ENCODE measurements around the gene NAGLU. TPM values are rescaled to one million over a fixed set of nuclear protein-coding genes. Genes with fewer than 3 reads are reported as not detected.

The NAGLU gene
- total RNA-seq, 5 donors from 2014 or later (not counting 1 experiment from before 2014, with no cell fraction given), result 13.2 to 35.1 (median 28.8) TPM

DNA sequence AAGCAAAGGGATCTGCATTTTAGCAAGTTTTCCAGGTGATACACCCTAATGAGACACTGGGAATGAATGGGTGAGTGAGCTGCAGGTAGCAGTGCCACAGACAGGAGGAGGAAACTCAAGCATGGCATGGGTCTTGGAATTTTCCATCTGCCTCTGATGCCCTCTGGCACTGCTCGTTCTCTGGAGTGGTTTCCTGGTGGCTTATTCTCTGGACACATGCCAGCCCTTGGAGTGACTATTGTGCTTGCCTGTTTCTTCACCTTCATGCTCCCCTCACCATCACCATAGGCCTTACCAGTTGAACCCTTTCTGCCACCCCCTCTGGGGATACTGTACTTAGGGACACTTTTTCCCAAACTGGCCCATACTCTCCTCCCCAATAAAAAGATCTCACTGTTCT is 27.5 kb downstream of the NAGLU start:
- ChIA-PET CTCF (no interaction called here), POLR2A (no interaction called here)
- WGBS (ENCODE audit: insufficient coverage), result 80% methylated on average over 1 of the region's 1 CpG

DNA sequence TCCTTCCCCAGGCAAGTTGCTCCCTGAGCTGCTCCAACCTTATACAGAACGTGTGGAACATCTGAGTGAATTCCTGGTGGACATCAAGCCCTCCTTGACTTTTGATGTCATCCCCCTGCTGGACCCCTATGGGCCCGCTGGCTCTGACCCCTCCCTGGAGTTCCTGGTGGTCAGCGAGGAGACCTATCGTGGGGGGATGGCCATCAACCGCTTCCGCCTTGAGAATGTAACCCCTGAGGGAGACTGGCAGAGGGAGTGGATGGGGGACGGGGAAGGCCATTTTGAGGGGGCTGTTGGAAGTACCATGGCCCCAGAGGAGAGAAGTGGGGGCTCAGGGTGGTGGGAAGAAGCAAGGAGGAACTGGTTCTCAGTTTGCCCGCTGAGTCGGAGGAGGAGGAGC is 27.9 kb downstream of the NAGLU start:
- DNase-seq, result no peak
- Mint-ChIP-seq H3K27ac (peak overlapping the region; percentile 59 to 71), H3K36me3 (peaks cover 9% of the 10 kb centered on the region), H3K9me3 (no peaks in the 10 kb centered on the region), H3K4me3 (peak overlapping the region; percentile 68 to 88 (median 87)), H3K27me3 (no peaks in the 10 kb centered on the region), H3K4me1 (peaks cover 22 to 55% (median 51%) of the 10 kb centered on the region in 3 donors)
- WGBS (ENCODE audit: insufficient coverage), result 87% methylated on average over 7 of the region's 9 CpGs
- Histone ChIP-seq H3K27ac (ENCODE audit: low read length) (no peak overlapping the region), H3K36me3 (ENCODE audit: control insufficient read depth in 2 of 2, extremely low read depth in 1 of 2, insufficient read depth in 1 of 2, low read length in 1 of 2) (peaks cover 8 to 38% of the 10 kb centered on the region in 2 donors), H3K9me3 (no peaks in the 10 kb centered on the region), H3K27me3 (replicated peaks in 1 of 2; ENCODE audit: control insufficient read depth in 2 of 2, extremely low read depth in 1 of 2, insufficient read depth in 2 of 2, low read length in 1 of 2) (no peaks in the 10 kb centered on the region), H3K4me3 (ENCODE audit: control insufficient read depth in 1 of 2, extremely low read depth in 1 of 2, low read length in 1 of 2) (no peak overlapping the region), H3K4me1 (ENCODE audit: control insufficient read depth in 1 of 2, extremely low read depth in 1 of 2, insufficient read depth in 2 of 2, low read length in 2 of 2) (peaks cover 18 to 70% of the 10 kb centered on the region in 2 experiments)
- no peak for ATAC-seq (replicated peaks in 1 of 4)
- ChIA-PET POLR2A (interaction anchor here in 1 of 2 donors (0.5 kb wide), 1 partner anchor 205 kb away, joined by 4 read pairs; no protein-coding TSS in a partner anchor), CTCF (no interaction called here)

More for the DNA sequence above, 27.5 kb downstream of the NAGLU start:
- DNase-seq (no peak), ATAC-seq (replicated peaks in 1 of 4) (no peak)
- Histone ChIP-seq H3K4me1 (ENCODE audit: control insufficient read depth in 1 of 2, extremely low read depth in 1 of 2, insufficient read depth in 2 of 2, low read length in 2 of 2) (peaks cover 18 to 67% of the 10 kb centered on the region in 2 experiments), H3K4me3 (ENCODE audit: control insufficient read depth in 1 of 2, extremely low read depth in 1 of 2, low read length in 1 of 2) (no peak overlapping the region), H3K36me3 (ENCODE audit: control insufficient read depth in 2 of 2, extremely low read depth in 1 of 2, insufficient read depth in 1 of 2, low read length in 1 of 2) (peaks cover 7 to 34% of the 10 kb centered on the region in 2 donors), H3K27ac (ENCODE audit: low read length) (no peak overlapping the region), H3K9me3 (no peaks in the 10 kb centered on the region), H3K27me3 (replicated peaks in 1 of 2; ENCODE audit: control insufficient read depth in 2 of 2, extremely low read depth in 1 of 2, insufficient read depth in 2 of 2, low read length in 1 of 2) (no peaks in the 10 kb centered on the region)
- Mint-ChIP-seq H3K4me3 (peak overlapping the region; percentile 68 to 88 (median 87)), H3K27ac (peak overlapping the region; percentile 59 to 71), H3K4me1 (peaks cover 22 to 51% (median 49%) of the 10 kb centered on the region in 3 donors), H3K9me3 (no peaks in the 10 kb centered on the region), H3K36me3 (peaks cover 7% of the 10 kb centered on the region), H3K27me3 (no peaks in the 10 kb centered on the region)

GRCh38 chr17:42564815-42565522 is 28.9 kb downstream of the NAGLU start:
- Mint-ChIP-seq H3K36me3 (peaks cover 12% of the 10 kb centered on the region), H3K27me3 (no peaks in the 10 kb centered on the region), H3K4me3 (peak overlapping the region in 1 of 3 donors; percentile 87), H3K9me3 (no peaks in the 10 kb centered on the region), H3K4me1 (peaks cover 22 to 61% (median 58%) of the 10 kb centered on the region in 3 donors), H3K27ac (no peak overlapping the region)
- DNase-seq (no peak), ATAC-seq (replicated peaks in 1 of 4) (no peak)
- Histone ChIP-seq H3K36me3 (ENCODE audit: control insufficient read depth in 2 of 2, extremely low read depth in 1 of 2, insufficient read depth in 1 of 2, low read length in 1 of 2) (peaks cover 12 to 48% of the 10 kb centered on the region in 2 donors), H3K4me1 (ENCODE audit: control insufficient read depth in 1 of 2, extremely low read depth in 1 of 2, insufficient read depth in 2 of 2, low read length in 2 of 2) (peaks cover 18 to 74% of the 10 kb centered on the region in 2 experiments), H3K27ac (ENCODE audit: low read length) (no peak overlapping the region), H3K27me3 (replicated peaks in 1 of 2; ENCODE audit: control insufficient read depth in 2 of 2, extremely low read depth in 1 of 2, insufficient read depth in 2 of 2, low read length in 1 of 2) (no peaks in the 10 kb centered on the region), H3K9me3 (no peaks in the 10 kb centered on the region), H3K4me3 (ENCODE audit: control insufficient read depth in 1 of 2, extremely low read depth in 1 of 2, low read length in 1 of 2) (no peak overlapping the region)
- ChIA-PET POLR2A (interaction anchor here in 1 of 2 donors (0.6 kb wide), 1 partner anchor 36 kb away, joined by 8 read pairs; no protein-coding TSS in a partner anchor), CTCF (interaction anchor here in 1 of 2 donors (0.8 kb wide), 1 partner anchor 13 kb away, joined by 4 read pairs; the partner anchor contains the start of gene PSMC3IP)
- 95% methylated on average over 7 of the region's 15 CpGs for WGBS (ENCODE audit: insufficient coverage)

GRCh38 chr17:42565523-42566214 is 29.6 kb downstream of the NAGLU start:
- 92% methylated on average over 8 of the region's 16 CpGs for WGBS (ENCODE audit: insufficient coverage)
- Mint-ChIP-seq H3K4me1 (peaks cover 22 to 59% (median 55%) of the 10 kb centered on the region in 3 donors), H3K9me3 (no peaks in the 10 kb centered on the region), H3K36me3 (peaks cover 15% of the 10 kb centered on the region), H3K4me3 (peak overlapping the region in 1 of 3 donors; percentile 81), H3K27me3 (no peaks in the 10 kb centered on the region), H3K27ac (peak overlapping the region in 1 of 2 donors; percentile 94)
- no peaks in the 10 kb centered on the region for H3K27me3 ChIP-seq (replicated peaks in 1 of 2; ENCODE audit: control insufficient read depth in 2 of 2, extremely low read depth in 1 of 2, insufficient read depth in 2 of 2, low read length in 1 of 2)
- peaks cover 15 to 53% of the 10 kb centered on the region in 2 donors for H3K36me3 ChIP-seq (ENCODE audit: control insufficient read depth in 2 of 2, extremely low read depth in 1 of 2, insufficient read depth in 1 of 2, low read length in 1 of 2)
- ChIA-PET CTCF (interaction anchor here in 1 of 2 donors (0.7 kb wide), 1 partner anchor 11 kb away, joined by 3 read pairs; the partner anchor contains the start of gene PSMC3IP), POLR2A (interaction anchor here in 1 of 2 donors (0.5 kb wide), 1 partner anchor 39 kb away, joined by 4 read pairs; no protein-coding TSS in a partner anchor)
- H3K4me3 ChIP-seq (ENCODE audit: control insufficient read depth in 1 of 2, extremely low read depth in 1 of 2, low read length in 1 of 2), result no peak overlapping the region
- no peaks in the 10 kb centered on the region for H3K9me3 ChIP-seq
- H3K4me1 ChIP-seq (ENCODE audit: control insufficient read depth in 1 of 2, extremely low read depth in 1 of 2, insufficient read depth in 2 of 2, low read length in 2 of 2), result peaks cover 18 to 74% of the 10 kb centered on the region in 2 experiments
- H3K27ac ChIP-seq (ENCODE audit: low read length), result peak overlapping the region; percentile 86
- DNase-seq (no peak), ATAC-seq (replicated peaks in 1 of 4) (no peak)

DNA sequence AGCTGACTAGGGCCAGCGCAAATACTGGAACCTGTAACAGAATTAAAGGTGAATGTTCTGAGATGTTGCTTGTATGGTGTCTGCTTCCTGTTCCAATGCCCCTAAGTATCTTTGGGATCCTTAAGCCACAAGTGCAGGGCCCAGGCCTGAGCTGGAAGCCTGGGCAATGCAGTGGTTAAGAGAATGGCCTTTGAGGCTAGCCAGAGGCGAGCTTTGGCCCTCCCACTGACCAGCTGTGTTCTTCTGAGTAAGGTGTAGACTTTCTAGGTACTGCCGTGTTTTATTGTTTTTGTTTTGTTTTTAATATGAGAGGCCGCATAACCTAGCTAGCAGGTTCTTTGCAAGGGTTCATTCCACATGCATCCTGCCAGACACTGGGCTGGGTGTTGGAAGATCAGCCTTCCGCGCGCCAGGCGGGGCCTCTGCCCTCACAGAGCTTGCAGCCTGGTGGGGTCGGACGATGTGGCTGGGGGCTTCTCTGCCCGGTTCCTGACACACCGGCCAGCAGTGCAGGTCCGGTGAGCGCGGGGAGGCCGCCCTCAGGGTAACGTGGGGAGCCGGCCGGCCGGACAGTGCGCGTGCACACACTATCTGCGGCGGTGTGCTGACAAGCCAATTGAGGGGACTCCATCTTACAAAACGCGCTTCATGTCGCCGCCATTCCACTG is 30.3 kb downstream of the NAGLU start:
- 47% methylated on average over 27 of the region's 28 CpGs for WGBS (ENCODE audit: insufficient coverage)
- peak overlapping the region; percentile 86 for H3K27ac ChIP-seq (ENCODE audit: low read length)
- peaks cover 22% of the 10 kb centered on the region for H3K36me3 Mint-ChIP-seq
- no peaks in the 10 kb centered on the region for H3K9me3 ChIP-seq
- H3K4me3 Mint-ChIP-seq, result peak overlapping the region; percentile 81 to 91 (median 90)
- DNase-seq (no peak), ATAC-seq (replicated peaks in 1 of 4) (no peak)
- peak overlapping the region; percentile 92 to 94 for H3K27ac Mint-ChIP-seq
- no peaks in the 10 kb centered on the region for H3K9me3 Mint-ChIP-seq
- POLR2A ChIA-PET, result interaction anchor here in 1 of 2 donors (0.5 kb wide), 2 partner anchors 38 to 201 kb away, joined by 3 to 4 read pairs; no protein-coding TSS in a partner anchor
- H3K36me3 ChIP-seq (ENCODE audit: control insufficient read depth in 2 of 2, extremely low read depth in 1 of 2, insufficient read depth in 1 of 2, low read length in 1 of 2), result peaks cover 15 to 59% of the 10 kb centered on the region in 2 donors
- peaks cover 22 to 60% (median 55%) of the 10 kb centered on the region in 3 donors for H3K4me1 Mint-ChIP-seq
- no peaks in the 10 kb centered on the region for H3K27me3 Mint-ChIP-seq
- peak overlapping the region; percentile 45 to 94 for H3K4me3 ChIP-seq (ENCODE audit: control insufficient read depth in 1 of 2, extremely low read depth in 1 of 2, low read length in 1 of 2)
- no peaks in the 10 kb centered on the region for H3K27me3 ChIP-seq (replicated peaks in 1 of 2; ENCODE audit: control insufficient read depth in 2 of 2, extremely low read depth in 1 of 2, insufficient read depth in 2 of 2, low read length in 1 of 2)
- H3K4me1 ChIP-seq (ENCODE audit: control insufficient read depth in 1 of 2, extremely low read depth in 1 of 2, insufficient read depth in 2 of 2, low read length in 2 of 2), result peaks cover 18 to 71% of the 10 kb centered on the region in 2 experiments
- CTCF ChIA-PET, result interaction anchor here in 1 of 2 donors (0.7 to 1.7 kb wide), 2 partner anchors 11 to 12 kb away, joined by 3 to 16 read pairs; partner anchors contain the start of gene PSMC3IP
